WTC11 (cell line): ENCODE results near the gene RGL4.

Experiments
- CREM ChIP-seq: sonication (generic); formaldehyde crosslinking; IDR thresholded peaks from 2 replicates; pipeline ENCODE4 v1.8.1; 2022; ENCODE audit warnings: mild to moderate bottlenecking, missing genetic modification reagents, moderate library complexity
- ETV6 ChIP-seq: sonication (generic); formaldehyde crosslinking; IDR thresholded peaks from 2 replicates; pipeline ENCODE4 v1.8.1; 2022; ENCODE audit warnings: mild to moderate bottlenecking, missing genetic modification reagents
- FOXJ3 ChIP-seq: sonication (generic); formaldehyde crosslinking; IDR thresholded peaks from 2 replicates; pipeline ENCODE4 v1.9.0; 2021; ENCODE audit warnings: missing genetic modification reagents, mild to moderate bottlenecking, borderline replicate concordance
- IRF2 ChIP-seq: sonication (generic); formaldehyde crosslinking; IDR thresholded peaks from 2 replicates; pipeline ENCODE4 v1.8.0; 2022; ENCODE audit warnings: low read depth, missing genetic modification reagents, borderline replicate concordance
- MAX ChIP-seq: sonication (generic); formaldehyde crosslinking; IDR thresholded peaks from 2 replicates; pipeline ENCODE4 v1.8.0; 2022; ENCODE audit warnings: mild to moderate bottlenecking, missing genetic modification reagents
- MLX ChIP-seq: sonication (generic); formaldehyde crosslinking; IDR thresholded peaks from 2 replicates; pipeline ENCODE4 v1.8.1; 2023; ENCODE audit warnings: mild to moderate bottlenecking, missing genetic modification reagents, moderate library complexity
- NFATC4 ChIP-seq: fragments of 250-450 bp; sonication (Bioruptor Pico); IDR thresholded peaks from 2 replicates; pipeline ENCODE4 v1.9.0; 2021; ENCODE audit warnings: mild to moderate bottlenecking
- TF ChIP-seq, protein P1 (sequence below): fragments of 200-600 bp; IDR thresholded peaks from 2 replicates; pipeline ENCODE4 v1.8.0; 2022; ENCODE audit warnings: antibody characterized with exemption

DNA sequence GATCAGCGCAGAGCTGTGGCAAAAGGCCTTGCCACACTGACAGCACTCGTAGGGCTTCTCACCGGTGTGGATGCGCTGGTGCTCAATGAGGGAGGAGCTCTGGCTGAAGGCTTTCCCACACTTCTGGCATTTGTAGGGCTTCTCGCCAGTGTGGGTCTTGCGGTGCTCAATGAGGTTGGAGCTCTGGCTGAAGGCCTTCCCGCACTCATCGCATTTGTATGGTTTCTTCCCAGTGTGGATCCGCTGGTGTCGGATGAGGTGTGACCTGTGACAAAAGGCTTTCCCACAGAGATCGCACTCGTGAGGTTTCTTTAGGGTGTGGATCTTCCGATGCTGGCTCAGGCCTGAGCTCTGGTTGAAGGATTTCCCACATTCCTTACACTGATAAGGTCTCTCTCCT, 53.2 kb downstream of the RGL4 start:
- TF ChIP-seq ETV6 (CRISPR knock-in tag) = no peak
- TF ChIP-seq MLX = no peak
- TF ChIP-seq, protein P1, sequence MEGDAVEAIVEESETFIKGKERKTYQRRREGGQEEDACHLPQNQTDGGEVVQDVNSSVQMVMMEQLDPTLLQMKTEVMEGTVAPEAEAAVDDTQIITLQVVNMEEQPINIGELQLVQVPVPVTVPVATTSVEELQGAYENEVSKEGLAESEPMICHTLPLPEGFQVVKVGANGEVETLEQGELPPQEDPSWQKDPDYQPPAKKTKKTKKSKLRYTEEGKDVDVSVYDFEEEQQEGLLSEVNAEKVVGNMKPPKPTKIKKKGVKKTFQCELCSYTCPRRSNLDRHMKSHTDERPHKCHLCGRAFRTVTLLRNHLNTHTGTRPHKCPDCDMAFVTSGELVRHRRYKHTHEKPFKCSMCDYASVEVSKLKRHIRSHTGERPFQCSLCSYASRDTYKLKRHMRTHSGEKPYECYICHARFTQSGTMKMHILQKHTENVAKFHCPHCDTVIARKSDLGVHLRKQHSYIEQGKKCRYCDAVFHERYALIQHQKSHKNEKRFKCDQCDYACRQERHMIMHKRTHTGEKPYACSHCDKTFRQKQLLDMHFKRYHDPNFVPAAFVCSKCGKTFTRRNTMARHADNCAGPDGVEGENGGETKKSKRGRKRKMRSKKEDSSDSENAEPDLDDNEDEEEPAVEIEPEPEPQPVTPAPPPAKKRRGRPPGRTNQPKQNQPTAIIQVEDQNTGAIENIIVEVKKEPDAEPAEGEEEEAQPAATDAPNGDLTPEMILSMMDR = no peak
- no peak for TF ChIP-seq MAX
- no peak for TF ChIP-seq NFATC4
- no peak for TF ChIP-seq FOXJ3 (CRISPR knock-in tag)
- no peak for TF ChIP-seq CREM (CRISPR knock-in tag)
- TF ChIP-seq IRF2 (CRISPR knock-in tag) = no peak
